Neural cell (in vitro differentiated cells): Measurements from ENCODE around the gene FCGR3A. TPM values are rescaled to one million over a fixed set of nuclear protein-coding genes. Genes with fewer than 3 reads are reported as not detected.
A peak's percentile ranks its signal among the peaks of the same experiment; 100 is the strongest.
"Not testable (repeated sequence)": the region's sequence is repeated elsewhere in the genome, so short reads cannot be mapped to it uniquely, and the experiment has no call there.

Source experiments
- H2AFZ ChIP-seq: fragments of 200-600, 300-800 bp; sonication (generic), shearing (Covaris generic); 2 replicates; pipeline ENCODE4 v1.6.0; 2014; ENCODE audit warnings: low read depth, mild to moderate bottlenecking, antibody characterized with exemption, low read length, moderate library complexity
- H3F3A ChIP-seq: fragments of 200-600 bp; shearing (Covaris generic); 2 replicates; pipeline ENCODE4 v1.6.1; 2016; ENCODE audit warnings: mild to moderate bottlenecking, moderate library complexity, mixed read lengths, antibody characterized with exemption, low read length; ENCODE audit not compliant: insufficient read depth, poor library complexity, severe bottlenecking
- H3K27ac ChIP-seq: fragments of 200-600, 300-800 bp; sonication (generic), shearing (Covaris generic); 2 replicates; pipeline ENCODE4 v1.5.1; 2014; ENCODE audit warnings: mild to moderate bottlenecking, low read length, moderate library complexity
- H3K27me3 ChIP-seq: fragments of 300-800, 200-600 bp; sonication (generic), shearing (Covaris generic); 2 replicates; pipeline ENCODE4 v1.6.0; 2014; ENCODE audit warnings: mild to moderate bottlenecking, low read depth, low read length, moderate library complexity; ENCODE audit not compliant: insufficient read depth
- H3K36me3 ChIP-seq: fragments of 300-800, 200-600 bp; sonication (generic), shearing (Covaris generic); 2 replicates; pipeline ENCODE4 v1.5.1; 2014; ENCODE audit warnings: mild to moderate bottlenecking, antibody characterized with exemption, low read length, moderate library complexity; ENCODE audit not compliant: insufficient read depth
- H3K4me2 ChIP-seq: fragments of 300-800, 200-600 bp; sonication (generic), shearing (Covaris generic); 2 replicates; pipeline ENCODE4 v1.6.0; 2014; ENCODE audit warnings: mild to moderate bottlenecking, low read length
- H3K4me3 ChIP-seq: fragments of 300-800, 200-600 bp; sonication (generic), shearing (Covaris generic); 2 replicates; pipeline ENCODE4 v1.5.1; 2014; ENCODE audit warnings: mild to moderate bottlenecking, low read length, moderate library complexity
- H3K79me2 ChIP-seq: fragments of 200-600 bp; shearing (Covaris generic); replicated peaks from 2 replicates; pipeline ENCODE4 v1.6.0; 2014; ENCODE audit warnings: mild to moderate bottlenecking, low read length, moderate library complexity; ENCODE audit not compliant: insufficient read depth
- H3K9ac ChIP-seq: fragments of 300-800, 200-600 bp; sonication (generic), shearing (Covaris generic); 2 replicates; pipeline ENCODE4 v1.6.1; 2016; ENCODE audit warnings: mild to moderate bottlenecking, low read length, mixed read lengths
- H3K9me2 ChIP-seq: fragments of 200-600 bp; shearing (Covaris generic); 2 replicates; pipeline ENCODE4 v1.6.1; 2016; ENCODE audit warnings: mild to moderate bottlenecking, low read length, mixed read lengths; ENCODE audit not compliant: insufficient read depth
- H3K9me3 ChIP-seq: fragments of 200-600, 300-800 bp; sonication (generic), shearing (Covaris generic); 2 replicates; pipeline ENCODE4 v1.6.1; 2016; ENCODE audit warnings: mild to moderate bottlenecking, mixed run types, low read length, moderate library complexity, mixed read lengths
- H4K20me1 ChIP-seq: fragments of 200-600 bp; shearing (Covaris generic); 2 replicates; pipeline ENCODE4 v1.6.1; 2016; ENCODE audit warnings: mild to moderate bottlenecking, mixed run types; ENCODE audit not compliant: insufficient read depth
- MXI1 ChIP-seq: fragments of 450-650 bp; conservative IDR thresholded peaks from 2 replicates; pipeline ENCODE4 v1.6.1; 2014; ENCODE audit warnings: antibody characterized with exemption, mild to moderate bottlenecking; ENCODE audit not compliant: poor library complexity, severe bottlenecking
- POLR2AphosphoS5 ChIP-seq: IDR thresholded peaks from 2 replicates; pipeline ENCODE4 v1.6.1; 2012
- RAD21 ChIP-seq: fragments of 450-650 bp; conservative IDR thresholded peaks from 2 replicates; pipeline ENCODE4 v1.6.1; 2014; ENCODE audit warnings: antibody characterized with exemption, mild to moderate bottlenecking, moderate library complexity
- SMC3 ChIP-seq: fragments of 450-650 bp; conservative IDR thresholded peaks from 2 replicates; pipeline ENCODE4 v1.6.1; 2014; ENCODE audit warnings: antibody characterized with exemption, mild to moderate bottlenecking, moderate library complexity; ENCODE audit not compliant: poor library complexity
- polyA plus RNA-seq: library from polyadenylated mRNA; depleted of rRNA; stranded (reverse); fragments of >200 nt; gene quantifications from 2 replicates; pipeline ENCODE4 v1.2.3, GENCODE V29; 2014
- TF ChIP-seq, protein P1 (sequence below): IDR thresholded peaks from 2 replicates; pipeline ENCODE4 v1.6.1; 2012; ENCODE audit warnings: borderline replicate concordance

FCGR3A gene
- polyA plus RNA-seq, 1 donor from 2014 or later = not detected

DNA sequence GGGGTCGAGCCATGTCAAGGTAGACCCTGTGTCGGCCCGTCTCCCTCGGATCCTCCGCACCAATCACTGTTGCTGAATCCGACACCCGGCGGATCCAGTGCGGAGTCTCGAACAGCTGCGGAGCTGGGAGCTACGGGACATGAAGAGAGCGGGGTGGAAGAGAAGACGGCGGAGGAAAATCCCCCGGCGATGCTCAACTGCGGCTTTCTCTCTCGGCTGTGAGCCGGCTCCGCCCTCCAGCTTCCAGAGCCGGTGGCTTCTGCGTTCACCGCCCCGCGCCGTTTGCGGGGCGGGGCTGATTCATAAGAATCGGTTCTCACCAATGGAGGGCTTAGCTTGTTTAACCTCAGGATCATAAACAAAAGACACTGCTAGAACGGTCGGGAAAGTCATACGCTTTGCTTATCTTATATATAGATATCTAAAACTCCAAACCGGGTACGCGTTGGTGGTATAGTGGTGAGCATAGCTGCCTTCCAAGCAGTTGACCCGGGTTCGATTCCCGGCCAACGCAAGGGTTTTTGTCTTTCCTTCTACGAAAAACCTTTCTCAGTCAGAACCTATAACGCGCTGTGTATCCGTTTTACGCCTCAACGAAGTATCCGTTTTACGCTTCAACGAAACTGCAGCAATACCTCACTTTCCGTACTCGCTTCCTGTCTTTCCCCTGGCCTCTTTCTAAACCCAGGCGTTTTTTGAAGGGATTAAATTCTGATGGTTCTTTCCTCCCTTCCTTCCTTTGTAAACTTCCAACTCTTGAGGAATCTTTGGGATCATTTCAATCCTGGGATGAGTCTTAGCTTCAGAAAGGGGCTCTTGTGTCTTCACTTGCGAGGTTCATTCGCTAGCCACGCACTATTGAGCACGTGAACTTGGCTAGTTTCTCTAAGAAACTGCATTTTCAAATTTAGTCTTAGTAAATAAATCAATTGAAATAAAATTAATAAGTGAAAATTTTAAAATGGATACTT, 18.7 kb downstream of the FCGR3A start:
- not testable (repeated sequence) for H3K79me2 ChIP-seq, H3K36me3 ChIP-seq, H4K20me1 ChIP-seq, H3K9me2 ChIP-seq, H3F3A ChIP-seq, H3K9me3 ChIP-seq
- Histone ChIP-seq H3K27me3 (peaks cover 14% of the 10 kb centered on the region), H3K27ac (peak overlapping the region; percentile 57), H3K4me2 (peak overlapping the region; percentile 64), H2AFZ (peak overlapping the region; percentile 25), H3K9ac (peak overlapping the region; percentile 72), H3K4me3 (peak overlapping the region; percentile 64)
- TF ChIP-seq POLR2AphosphoS5 = peak; percentile 0
- TF ChIP-seq RAD21 = peak; percentile 38
- TF ChIP-seq SMC3 = peak; percentile 36
- TF ChIP-seq MXI1 = peak; percentile 46
- TF ChIP-seq, protein P1, sequence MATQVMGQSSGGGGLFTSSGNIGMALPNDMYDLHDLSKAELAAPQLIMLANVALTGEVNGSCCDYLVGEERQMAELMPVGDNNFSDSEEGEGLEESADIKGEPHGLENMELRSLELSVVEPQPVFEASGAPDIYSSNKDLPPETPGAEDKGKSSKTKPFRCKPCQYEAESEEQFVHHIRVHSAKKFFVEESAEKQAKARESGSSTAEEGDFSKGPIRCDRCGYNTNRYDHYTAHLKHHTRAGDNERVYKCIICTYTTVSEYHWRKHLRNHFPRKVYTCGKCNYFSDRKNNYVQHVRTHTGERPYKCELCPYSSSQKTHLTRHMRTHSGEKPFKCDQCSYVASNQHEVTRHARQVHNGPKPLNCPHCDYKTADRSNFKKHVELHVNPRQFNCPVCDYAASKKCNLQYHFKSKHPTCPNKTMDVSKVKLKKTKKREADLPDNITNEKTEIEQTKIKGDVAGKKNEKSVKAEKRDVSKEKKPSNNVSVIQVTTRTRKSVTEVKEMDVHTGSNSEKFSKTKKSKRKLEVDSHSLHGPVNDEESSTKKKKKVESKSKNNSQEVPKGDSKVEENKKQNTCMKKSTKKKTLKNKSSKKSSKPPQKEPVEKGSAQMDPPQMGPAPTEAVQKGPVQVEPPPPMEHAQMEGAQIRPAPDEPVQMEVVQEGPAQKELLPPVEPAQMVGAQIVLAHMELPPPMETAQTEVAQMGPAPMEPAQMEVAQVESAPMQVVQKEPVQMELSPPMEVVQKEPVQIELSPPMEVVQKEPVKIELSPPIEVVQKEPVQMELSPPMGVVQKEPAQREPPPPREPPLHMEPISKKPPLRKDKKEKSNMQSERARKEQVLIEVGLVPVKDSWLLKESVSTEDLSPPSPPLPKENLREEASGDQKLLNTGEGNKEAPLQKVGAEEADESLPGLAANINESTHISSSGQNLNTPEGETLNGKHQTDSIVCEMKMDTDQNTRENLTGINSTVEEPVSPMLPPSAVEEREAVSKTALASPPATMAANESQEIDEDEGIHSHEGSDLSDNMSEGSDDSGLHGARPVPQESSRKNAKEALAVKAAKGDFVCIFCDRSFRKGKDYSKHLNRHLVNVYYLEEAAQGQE = peak; percentile 9

DNA sequence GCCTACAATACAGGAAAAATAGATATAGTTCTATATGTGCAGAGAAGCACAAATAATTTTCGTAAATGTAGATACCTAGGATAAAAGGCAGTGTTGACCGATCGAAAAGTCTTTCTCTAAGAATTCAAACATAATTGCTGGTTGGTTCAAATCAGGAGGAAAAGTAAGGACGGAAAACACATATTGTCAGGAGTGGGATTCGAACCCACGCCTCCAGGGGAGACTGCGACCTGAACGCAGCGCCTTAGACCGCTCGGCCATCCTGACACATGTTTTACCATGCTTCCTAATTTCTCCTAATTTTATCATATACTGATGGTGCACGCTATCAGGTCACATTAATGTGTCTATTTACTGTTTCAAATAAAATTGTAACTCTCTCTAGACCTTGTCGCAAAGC, 19.5 kb downstream of the FCGR3A start:
- H3K27ac ChIP-seq = peak overlapping the region; percentile 57
- peaks cover 14% of the 10 kb centered on the region for H3K27me3 ChIP-seq
- peak overlapping the region; percentile 64 for H3K4me3 ChIP-seq
- H2AFZ ChIP-seq, H3K36me3 ChIP-seq, H3K9me3 ChIP-seq, H3K9me2 ChIP-seq, H3K79me2 ChIP-seq, H3F3A ChIP-seq, H4K20me1 ChIP-seq: not testable (repeated sequence)
- TF ChIP-seq MXI1 = peak; percentile 62
- H3K4me2 ChIP-seq = peak overlapping the region; percentile 19
- peak overlapping the region; percentile 72 for H3K9ac ChIP-seq

DNA sequence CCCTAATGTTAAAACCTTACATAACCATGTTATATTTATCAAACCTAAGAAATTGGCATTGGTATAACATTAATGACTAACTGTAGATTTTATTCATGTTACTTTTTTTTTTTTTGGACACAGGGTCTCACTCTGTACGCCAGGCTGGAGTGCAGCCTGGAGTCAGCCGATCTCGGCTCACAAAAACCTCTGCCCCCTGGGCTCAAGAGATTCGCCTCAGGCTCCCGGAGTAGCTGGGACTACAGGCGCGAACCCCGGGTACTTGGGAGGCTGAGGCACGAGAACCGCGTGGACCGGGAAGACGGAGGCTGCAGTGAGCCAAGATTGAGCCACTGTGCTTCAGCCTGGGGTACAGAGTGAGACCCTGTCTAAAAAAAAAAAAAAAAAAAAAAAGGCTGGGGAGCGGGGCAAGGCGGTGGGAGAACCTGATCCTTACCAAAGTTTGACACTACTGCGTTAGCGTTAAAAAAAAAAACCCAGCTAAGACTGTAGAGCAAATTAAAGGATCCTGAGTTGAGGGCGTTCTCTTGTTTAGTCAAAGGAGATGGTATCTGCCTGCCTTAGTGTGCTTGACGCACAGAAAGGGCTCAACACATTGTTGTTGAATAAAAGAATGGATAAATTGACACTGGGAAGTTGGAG, 20.0 kb downstream of the FCGR3A start:
- Histone ChIP-seq H3K4me3 (peak overlapping the region; percentile 64), H3K4me2 (peak overlapping the region; percentile 19), H3K27me3 (peaks cover 14% of the 10 kb centered on the region), H3K9ac (peak overlapping the region; percentile 72)
- not testable (repeated sequence) for H2AFZ ChIP-seq, H4K20me1 ChIP-seq, H3K27ac ChIP-seq, H3K9me3 ChIP-seq, H3K79me2 ChIP-seq, H3K36me3 ChIP-seq, H3K9me2 ChIP-seq, H3F3A ChIP-seq

DNA sequence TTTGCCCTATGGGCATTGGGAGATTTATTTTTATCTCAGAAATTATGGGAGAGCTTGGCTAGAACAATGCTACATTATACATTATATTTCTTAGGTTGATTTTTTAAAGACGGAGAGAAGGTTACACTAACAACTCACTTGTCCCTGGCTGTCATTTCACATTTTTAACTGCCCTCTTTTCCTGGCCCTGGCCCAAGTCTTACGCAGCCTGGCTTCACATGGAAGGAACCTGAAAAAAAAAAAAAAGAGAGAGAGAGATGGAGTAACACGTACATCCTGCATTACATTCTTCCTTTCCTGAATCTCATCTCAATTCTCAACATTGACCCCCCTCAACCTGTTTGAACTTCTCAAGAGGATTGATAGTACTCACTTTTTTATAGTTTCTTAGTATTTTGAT, 21.1 kb downstream of the FCGR3A start:
- not testable (repeated sequence) for H3K27ac ChIP-seq, H3K4me3 ChIP-seq, H3K9me3 ChIP-seq, H3K9ac ChIP-seq, H3K4me2 ChIP-seq, H3F3A ChIP-seq, H3K36me3 ChIP-seq, H2AFZ ChIP-seq, H3K79me2 ChIP-seq, H3K9me2 ChIP-seq, H4K20me1 ChIP-seq
- H3K27me3 ChIP-seq = peaks cover 14% of the 10 kb centered on the region

DNA sequence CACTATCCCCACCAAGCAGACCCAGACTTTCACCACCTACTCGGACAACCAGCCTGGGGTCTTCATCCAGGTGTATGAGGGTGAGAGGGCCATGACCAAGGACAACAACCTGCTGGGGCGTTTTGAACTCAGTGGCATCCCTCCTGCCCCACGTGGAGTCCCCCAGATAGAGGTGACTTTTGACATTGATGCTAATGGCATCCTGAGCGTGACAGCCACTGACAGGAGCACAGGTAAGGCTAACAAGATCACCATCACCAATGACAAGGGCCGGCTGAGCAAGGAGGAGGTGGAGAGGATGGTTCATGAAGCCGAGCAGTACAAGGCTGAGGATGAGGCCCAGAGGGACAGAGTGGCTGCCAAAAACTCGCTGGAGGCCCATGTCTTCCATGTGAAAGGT, 23.7 kb downstream of the FCGR3A start:
- H3K9me3 ChIP-seq, H3K79me2 ChIP-seq: not testable (repeated sequence)

DNA sequence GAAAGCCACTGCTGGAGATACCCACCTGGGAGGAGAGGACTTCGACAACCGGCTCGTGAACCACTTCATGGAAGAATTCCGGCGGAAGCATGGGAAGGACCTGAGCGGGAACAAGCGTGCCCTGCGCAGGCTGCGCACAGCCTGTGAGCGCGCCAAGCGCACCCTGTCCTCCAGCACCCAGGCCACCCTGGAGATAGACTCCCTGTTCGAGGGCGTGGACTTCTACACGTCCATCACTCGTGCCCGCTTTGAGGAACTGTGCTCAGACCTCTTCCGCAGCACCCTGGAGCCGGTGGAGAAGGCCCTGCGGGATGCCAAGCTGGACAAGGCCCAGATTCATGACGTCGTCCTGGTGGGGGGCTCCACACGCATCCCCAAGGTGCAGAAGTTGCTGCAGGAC, 24.3 kb downstream of the FCGR3A start:
- H3K27ac ChIP-seq, H4K20me1 ChIP-seq, H3K9me2 ChIP-seq, H3K27me3 ChIP-seq, H3F3A ChIP-seq, H3K9me3 ChIP-seq, H3K36me3 ChIP-seq, H3K79me2 ChIP-seq, H2AFZ ChIP-seq, H3K4me2 ChIP-seq, H3K9ac ChIP-seq: not testable (repeated sequence)
- peak overlapping the region; percentile 81 for H3K4me3 ChIP-seq

More for the DNA sequence above, 23.7 kb downstream of the FCGR3A start:
- H3F3A ChIP-seq, H3K4me3 ChIP-seq, H3K9ac ChIP-seq, H2AFZ ChIP-seq, H3K27me3 ChIP-seq, H3K27ac ChIP-seq, H3K36me3 ChIP-seq, H3K4me2 ChIP-seq, H4K20me1 ChIP-seq, H3K9me2 ChIP-seq: not testable (repeated sequence)
